ENCODE data around the gene CLTC. TPM values are rescaled to one million over a fixed set of nuclear protein-coding genes. Genes with fewer than 3 reads are reported as not detected.

The CLTC gene
- total RNA-seq, 4 donors from 2014 or later, result 174 to 224 (median 198) TPM

DNA sequence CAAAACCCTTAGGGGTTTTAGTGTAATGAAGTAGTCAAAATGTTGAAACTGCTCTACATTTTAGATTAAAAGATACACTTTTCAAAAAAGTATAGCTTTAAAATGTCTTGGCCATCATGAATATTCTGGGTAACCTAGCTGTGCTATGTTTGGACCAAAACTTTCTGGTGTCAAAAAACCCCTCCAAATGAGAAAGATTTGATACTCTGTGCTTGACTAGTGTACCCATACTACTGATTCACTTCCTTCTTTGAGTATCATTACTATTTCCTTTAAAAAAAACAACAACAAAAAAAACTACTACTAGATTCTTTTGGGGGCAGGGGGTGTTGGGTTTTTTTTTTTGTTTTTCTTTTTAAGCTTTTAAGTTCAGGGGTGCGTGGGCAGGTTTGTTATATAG, 50.2 kb downstream of the CLTC start:
- Histone ChIP-seq H3K27me3 (no peaks in the 10 kb centered on the region), H3K4me3 (no peak overlapping the region), H3K4me1 (peaks cover 0 to 49% (median 5%) of the 10 kb centered on the region in 4 donors), H3K9me3 (no peaks in the 10 kb centered on the region), H3K27ac (peak overlapping the region in 2 of 4 donors; percentile 6 to 19), H3K36me3 (peaks cover 0 to 67% (median 0%) of the 10 kb centered on the region in 3 donors)
- TF ChIP-seq POLR2A (IDR thresholded peaks at IDR 0.05), result no peak
- DNase-seq, result no peak

DNA sequence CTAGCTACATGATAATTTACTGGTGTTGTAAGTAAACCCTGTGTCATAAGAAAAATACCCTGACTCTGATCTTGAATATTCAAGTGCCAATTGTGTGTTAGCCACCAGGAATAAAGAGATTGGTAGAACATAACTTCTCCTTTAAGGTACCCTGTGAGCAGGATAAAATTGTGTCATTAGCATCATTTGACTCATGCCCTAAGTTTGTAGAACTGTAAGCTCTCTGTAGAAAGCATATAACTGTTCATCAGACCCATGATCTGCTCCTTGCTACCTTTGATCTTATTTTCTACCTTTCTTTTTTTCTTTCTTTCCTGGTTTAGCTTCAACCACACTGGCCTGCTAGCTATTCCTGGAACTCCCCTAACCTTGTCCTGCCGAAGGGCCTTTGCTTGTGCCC, 51.7 kb downstream of the CLTC start:
- H3K36me3 ChIP-seq, result peaks cover 0 to 67% (median 0%) of the 10 kb centered on the region in 3 donors
- peaks cover 0 to 49% (median 5%) of the 10 kb centered on the region in 4 donors for H3K4me1 ChIP-seq
- no peaks in the 10 kb centered on the region for H3K9me3 ChIP-seq
- no peak for DNase-seq
- TF ChIP-seq POLR2A (IDR thresholded peaks at IDR 0.05), result no peak
- TF ChIP-seq, protein P1, sequence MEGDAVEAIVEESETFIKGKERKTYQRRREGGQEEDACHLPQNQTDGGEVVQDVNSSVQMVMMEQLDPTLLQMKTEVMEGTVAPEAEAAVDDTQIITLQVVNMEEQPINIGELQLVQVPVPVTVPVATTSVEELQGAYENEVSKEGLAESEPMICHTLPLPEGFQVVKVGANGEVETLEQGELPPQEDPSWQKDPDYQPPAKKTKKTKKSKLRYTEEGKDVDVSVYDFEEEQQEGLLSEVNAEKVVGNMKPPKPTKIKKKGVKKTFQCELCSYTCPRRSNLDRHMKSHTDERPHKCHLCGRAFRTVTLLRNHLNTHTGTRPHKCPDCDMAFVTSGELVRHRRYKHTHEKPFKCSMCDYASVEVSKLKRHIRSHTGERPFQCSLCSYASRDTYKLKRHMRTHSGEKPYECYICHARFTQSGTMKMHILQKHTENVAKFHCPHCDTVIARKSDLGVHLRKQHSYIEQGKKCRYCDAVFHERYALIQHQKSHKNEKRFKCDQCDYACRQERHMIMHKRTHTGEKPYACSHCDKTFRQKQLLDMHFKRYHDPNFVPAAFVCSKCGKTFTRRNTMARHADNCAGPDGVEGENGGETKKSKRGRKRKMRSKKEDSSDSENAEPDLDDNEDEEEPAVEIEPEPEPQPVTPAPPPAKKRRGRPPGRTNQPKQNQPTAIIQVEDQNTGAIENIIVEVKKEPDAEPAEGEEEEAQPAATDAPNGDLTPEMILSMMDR (IDR thresholded peaks at IDR 0.05), result no peak
- no peak overlapping the region for H3K4me3 ChIP-seq
- no peak overlapping the region for H3K27ac ChIP-seq
- H3K27me3 ChIP-seq, result no peaks in the 10 kb centered on the region

DNA sequence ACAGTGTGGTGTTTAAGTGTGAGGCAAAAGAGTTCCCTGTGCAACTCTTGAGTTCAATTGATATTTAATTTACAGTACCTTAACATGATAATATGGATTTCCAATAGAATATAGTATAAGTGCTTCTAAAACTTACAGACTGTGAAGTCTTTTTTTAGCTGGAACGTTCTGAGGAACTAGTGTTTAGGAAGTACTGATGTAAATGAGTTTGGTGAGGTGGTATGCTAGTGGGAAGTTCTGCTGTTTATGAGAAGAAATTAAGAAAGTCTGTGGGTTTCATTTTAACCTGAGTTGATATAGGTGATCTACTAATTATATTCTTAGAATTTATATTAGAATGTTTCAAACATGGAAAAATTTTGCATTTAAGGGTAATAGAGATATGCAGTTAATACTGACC, 55.5 kb downstream of the CLTC start:
- TF ChIP-seq, protein P1 (IDR thresholded peaks at IDR 0.05), result no peak
- TF ChIP-seq POLR2A (IDR thresholded peaks at IDR 0.05), result no peak
- Histone ChIP-seq H3K36me3 (peaks cover 0 to 84% (median 0%) of the 10 kb centered on the region in 3 donors), H3K4me3 (no peak overlapping the region), H3K27ac (no peak overlapping the region), H3K4me1 (peaks cover 0 to 16% (median 0%) of the 10 kb centered on the region in 4 donors), H3K9me3 (no peaks in the 10 kb centered on the region), H3K27me3 (no peaks in the 10 kb centered on the region)
- DNase-seq, result no peak

DNA sequence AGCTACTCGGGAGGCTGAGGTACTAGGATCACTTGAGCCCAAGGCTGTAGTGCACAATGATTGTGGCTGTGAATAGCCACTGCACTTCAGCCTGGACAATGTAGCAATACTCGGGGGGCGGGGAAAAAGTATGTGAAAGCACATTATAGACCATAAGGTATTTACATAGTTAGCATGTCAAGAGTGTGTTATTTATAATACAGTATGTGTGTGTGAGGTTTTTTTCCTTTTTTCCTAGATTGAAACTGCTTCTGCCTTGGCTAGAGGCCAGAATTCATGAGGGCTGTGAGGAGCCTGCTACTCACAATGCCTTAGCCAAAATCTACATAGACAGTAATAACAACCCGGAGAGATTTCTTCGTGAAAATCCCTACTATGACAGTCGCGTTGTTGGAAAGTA, 57.0 kb downstream of the CLTC start:
- TF ChIP-seq, protein P1 (IDR thresholded peaks at IDR 0.05), result no peak
- no peak for TF ChIP-seq POLR2A (IDR thresholded peaks at IDR 0.05)
- no peak for DNase-seq
- H3K27me3 ChIP-seq, result no peaks in the 10 kb centered on the region
- no peak overlapping the region for H3K27ac ChIP-seq
- H3K36me3 ChIP-seq, result peaks cover 0 to 94% (median 0%) of the 10 kb centered on the region in 3 donors
- peaks cover 0 to 2% (median 0%) of the 10 kb centered on the region in 4 donors for H3K4me1 ChIP-seq
- H3K4me3 ChIP-seq, result no peak overlapping the region
- H3K9me3 ChIP-seq, result no peaks in the 10 kb centered on the region

DNA sequence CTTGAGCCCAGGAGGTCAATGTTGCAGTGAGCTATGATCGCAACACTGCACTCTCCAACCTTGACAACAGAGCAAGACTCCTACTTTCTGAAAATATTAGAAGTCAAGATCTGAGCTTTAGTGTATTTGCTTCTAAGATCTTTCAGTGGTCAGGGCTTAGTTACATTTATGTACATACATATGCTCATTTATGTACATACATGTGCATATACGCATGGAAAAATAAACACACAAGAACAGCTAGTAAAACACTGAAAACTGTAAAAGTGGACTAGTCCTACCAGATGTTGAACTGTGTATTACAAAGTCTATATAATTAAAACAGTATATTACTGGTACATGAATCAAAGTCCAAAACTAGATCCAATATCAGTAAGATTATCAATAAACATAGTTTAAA, 59.2 kb downstream of the CLTC start:
- H3K27ac ChIP-seq, result no peak overlapping the region
- no peak for DNase-seq
- peaks cover 0 to 7% (median 0%) of the 10 kb centered on the region in 4 donors for H3K4me1 ChIP-seq
- H3K4me3 ChIP-seq, result no peak overlapping the region
- no peaks in the 10 kb centered on the region for H3K27me3 ChIP-seq
- H3K9me3 ChIP-seq, result no peaks in the 10 kb centered on the region
- TF ChIP-seq, protein P1 (IDR thresholded peaks at IDR 0.05), result no peak
- TF ChIP-seq POLR2A (IDR thresholded peaks at IDR 0.05), result no peak
- H3K36me3 ChIP-seq, result peaks cover 0 to 99% (median 6%) of the 10 kb centered on the region in 3 donors

DNA sequence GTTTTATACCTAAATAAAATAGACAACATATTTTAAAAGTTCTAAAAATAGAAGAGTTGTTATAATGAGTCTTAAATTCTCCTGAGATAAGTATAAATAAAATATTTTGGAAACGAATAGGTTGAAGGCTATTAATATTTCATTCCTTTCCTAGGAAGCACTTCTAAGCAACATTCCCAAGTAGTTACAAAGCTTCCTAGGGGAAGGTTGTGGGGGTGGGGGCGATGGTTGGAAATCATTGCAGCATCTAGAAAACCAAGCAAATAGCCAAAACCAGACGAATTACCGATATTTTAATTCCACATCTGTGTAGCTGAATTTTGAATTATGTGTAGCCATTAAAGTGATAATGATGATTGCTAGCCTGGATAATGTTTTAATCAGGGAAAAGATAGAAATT, 60.6 kb downstream of the CLTC start:
- Histone ChIP-seq H3K27ac (no peak overlapping the region), H3K4me3 (no peak overlapping the region), H3K9me3 (no peaks in the 10 kb centered on the region), H3K4me1 (peaks cover 0 to 7% (median 0%) of the 10 kb centered on the region in 4 donors), H3K27me3 (no peaks in the 10 kb centered on the region), H3K36me3 (peaks cover 0 to 99% (median 11%) of the 10 kb centered on the region in 3 donors)
- no peak for DNase-seq
- TF ChIP-seq, protein P1 (IDR thresholded peaks at IDR 0.05), result no peak
- TF ChIP-seq POLR2A (IDR thresholded peaks at IDR 0.05), result no peak
